Stimulated activated CD4-positive, alpha-beta T cell treated with anti-CD3 and anti-CD28 coated beads, Interleukin-2, amount 100 ng/mL, for 24 hours (primary cell): ENCODE results near the gene OR14A16.

ENCODE experiments used
- DNase-seq, 2 donors: peaks; one replicate each; pipeline ENCODE4 v3.0.0-alpha.2; 2020

The OR14A16 gene, protein sequence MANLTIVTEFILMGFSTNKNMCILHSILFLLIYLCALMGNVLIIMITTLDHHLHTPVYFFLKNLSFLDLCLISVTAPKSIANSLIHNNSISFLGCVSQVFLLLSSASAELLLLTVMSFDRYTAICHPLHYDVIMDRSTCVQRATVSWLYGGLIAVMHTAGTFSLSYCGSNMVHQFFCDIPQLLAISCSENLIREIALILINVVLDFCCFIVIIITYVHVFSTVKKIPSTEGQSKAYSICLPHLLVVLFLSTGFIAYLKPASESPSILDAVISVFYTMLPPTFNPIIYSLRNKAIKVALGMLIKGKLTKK

DNA sequence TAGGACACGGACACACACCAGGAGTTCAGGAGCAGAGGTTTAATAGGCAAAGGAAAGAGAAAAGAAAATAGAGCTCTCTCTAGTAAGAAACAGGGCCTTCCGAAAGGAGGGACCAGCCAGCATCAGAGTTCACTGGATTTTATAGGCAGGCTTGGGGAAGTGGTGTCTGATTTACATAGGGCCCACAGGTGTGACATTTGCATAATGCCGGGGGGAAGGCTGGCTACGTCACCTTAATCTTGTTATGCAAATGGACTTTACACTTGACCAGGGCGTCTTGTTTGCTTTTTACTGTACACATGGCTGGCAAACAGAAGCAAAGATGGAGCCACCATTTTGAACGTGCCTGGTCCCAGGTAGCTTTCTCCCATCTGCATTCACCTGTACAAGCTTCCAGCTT is at the start of gene OR14A16:
Gene OR14A16 (minus strand): TSS at position 97 of the 400 bp plus-strand sequence. CDS start 8,390 bp downstream, outside the sequence.
- no peak for DNase-seq

DNA sequence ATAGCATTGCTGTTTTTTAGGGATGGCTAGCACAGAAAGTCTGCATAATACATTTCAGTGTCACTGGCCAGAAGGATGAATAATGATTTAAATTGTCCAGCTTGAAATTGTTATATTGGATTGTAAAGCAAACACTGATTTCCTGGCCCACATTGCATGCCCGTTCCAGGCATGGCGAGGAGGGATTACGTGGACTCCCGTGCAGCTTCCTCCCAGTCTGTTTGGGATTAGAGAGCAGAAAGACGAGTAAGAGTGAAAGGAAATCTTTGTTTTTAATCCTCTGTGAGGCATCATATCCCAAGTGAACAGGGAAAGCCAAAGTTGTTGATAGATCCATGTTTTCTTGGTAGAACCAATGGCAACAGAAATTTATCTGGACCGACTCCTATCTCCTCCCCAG is 41.5 kb upstream of the OR14A16 start:
- no peak for DNase-seq

DNA sequence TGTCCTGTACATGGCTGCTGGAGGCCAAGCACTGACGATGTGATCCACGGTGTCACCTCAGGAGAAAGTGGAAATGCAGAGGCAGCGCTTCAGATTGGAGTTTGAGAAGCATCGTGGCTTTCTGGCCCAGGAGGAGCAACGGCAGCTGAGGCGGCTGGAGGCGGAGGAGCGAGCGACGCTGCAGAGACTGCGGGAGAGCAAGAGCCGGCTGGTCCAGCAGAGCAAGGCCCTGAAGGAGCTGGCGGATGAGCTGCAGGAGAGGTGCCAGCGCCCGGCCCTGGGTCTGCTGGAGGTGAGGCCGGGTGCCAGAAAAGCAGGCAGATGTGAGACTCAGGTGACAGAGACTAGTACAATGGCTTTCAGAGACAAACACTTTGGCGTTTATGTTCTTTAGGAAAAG is 40.7 kb upstream of the OR14A16 start:
- DNase-seq = no peak

GRCh38 chr1:247862756-247863155 is 38.8 kb upstream of the OR14A16 start:
- DNase-seq = no peak

- DNase-seq = no peak
These were observed 34.2 kb upstream of the OR14A16 start for GRCh38 chr1:247857985-247858619.

GRCh38 chr1:247857069-247857984 is 33.4 kb upstream of the OR14A16 start, which contains the start of gene TRIM58:
TSS of gene TRIM58 (plus strand) at chr1:247857187. CDS start at chr1:247857247, 60 bp downstream.
- DNase-seq = peak in 1 of 2 donors; percentile 58

- no peak for DNase-seq
These were observed 32.0 kb upstream of the OR14A16 start for GRCh38 chr1:247855911-247856310.

- DNase-seq = no peak
These were observed 31.1 kb upstream of the OR14A16 start for GRCh38 chr1:247854899-247855545.

- no peak for DNase-seq
These were observed 25.7 kb upstream of the OR14A16 start for GRCh38 chr1:247849616-247850015.

- DNase-seq = no peak
These were observed 24.4 kb upstream of the OR14A16 start for GRCh38 chr1:247848346-247848745.

- DNase-seq = no peak
These were observed 21.7 kb upstream of the OR14A16 start for GRCh38 chr1:247845693-247846017.

DNA sequence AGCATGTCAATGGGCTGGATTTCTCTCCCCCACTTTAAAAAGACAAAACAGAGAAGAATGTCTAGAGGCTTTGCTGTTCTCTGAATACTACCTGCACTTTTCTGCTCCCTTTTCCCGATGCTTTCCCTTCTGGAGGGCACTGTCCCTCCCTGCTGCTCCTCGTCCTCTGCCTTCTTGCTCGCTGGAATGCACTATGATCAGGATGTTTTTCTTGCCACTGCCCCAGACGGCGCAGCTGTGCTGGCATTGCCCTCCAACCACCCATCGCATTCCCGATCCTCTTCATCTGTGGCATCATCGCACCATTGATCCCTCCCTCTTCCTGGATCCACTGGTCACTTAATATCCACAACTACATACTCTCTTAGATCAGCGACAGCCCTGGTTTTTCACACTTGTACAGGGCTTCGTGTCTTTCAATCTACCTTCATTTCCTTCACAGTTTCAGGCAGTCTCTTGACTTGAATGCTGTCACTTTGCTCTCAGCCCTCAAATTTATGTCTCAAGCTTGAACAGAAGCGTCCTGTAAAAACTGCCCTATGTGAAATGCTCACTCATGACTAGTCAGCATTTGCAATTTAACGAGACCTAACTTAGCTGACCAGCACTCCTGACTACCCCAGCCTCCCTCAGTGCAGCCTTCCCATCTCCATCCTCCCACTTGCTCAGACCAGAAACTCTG is 21.2 kb upstream of the OR14A16 start:
- no peak for DNase-seq

- no peak for DNase-seq
These were observed 19.5 kb upstream of the OR14A16 start for GRCh38 chr1:247843411-247843810.

- DNase-seq = no peak
These were observed 17.9 kb upstream of the OR14A16 start, which contains the start of gene OR11L1 for GRCh38 chr1:247841796-247842195. TSS of gene OR11L1 (minus strand) at chr1:247841896. CDS start at chr1:247841896, 0 bp downstream.

DNA sequence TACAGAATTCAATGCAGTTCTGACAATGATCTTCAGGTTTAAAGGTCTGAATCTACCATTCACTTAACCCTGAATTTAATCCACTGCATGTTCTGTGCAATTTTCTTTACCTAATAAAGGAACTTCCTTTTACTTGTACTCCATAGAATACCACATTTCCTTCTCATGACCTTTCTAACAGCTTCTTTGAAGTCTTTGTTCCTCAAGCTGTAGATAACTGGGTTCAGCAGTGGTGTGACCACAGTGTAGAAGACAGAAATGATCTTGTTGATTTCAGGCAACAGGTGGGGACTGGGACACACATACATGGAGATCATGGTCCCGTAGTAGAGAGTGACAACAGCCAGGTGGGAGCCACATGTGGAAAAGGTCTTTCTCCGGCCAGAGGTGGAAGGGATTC is 16.9 kb upstream of the OR14A16 start:
- DNase-seq = no peak

DNA sequence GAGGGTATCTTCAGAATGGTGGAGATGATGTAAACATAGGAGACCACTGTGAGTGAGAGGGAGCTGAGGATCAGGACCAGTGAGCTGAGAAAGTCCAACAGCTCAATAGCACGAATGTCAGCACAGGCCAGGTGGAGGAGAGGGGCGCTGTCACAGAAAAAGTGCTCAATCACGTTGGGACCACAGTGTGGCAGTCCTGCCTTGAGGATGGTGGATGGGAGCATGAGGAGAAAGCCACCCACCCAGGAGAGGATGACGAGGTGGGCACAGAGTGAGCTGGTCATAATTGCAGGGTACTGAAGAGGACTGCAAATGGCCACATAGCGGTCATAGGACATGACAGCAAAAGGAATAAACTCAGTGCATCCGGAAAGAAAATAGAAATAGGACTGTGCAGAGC is 9.7 kb upstream of the OR14A16 start:
- DNase-seq = no peak

- DNase-seq = no peak
These were observed 5.7 kb upstream of the OR14A16 start for GRCh38 chr1:247829656-247830055.

DNA sequence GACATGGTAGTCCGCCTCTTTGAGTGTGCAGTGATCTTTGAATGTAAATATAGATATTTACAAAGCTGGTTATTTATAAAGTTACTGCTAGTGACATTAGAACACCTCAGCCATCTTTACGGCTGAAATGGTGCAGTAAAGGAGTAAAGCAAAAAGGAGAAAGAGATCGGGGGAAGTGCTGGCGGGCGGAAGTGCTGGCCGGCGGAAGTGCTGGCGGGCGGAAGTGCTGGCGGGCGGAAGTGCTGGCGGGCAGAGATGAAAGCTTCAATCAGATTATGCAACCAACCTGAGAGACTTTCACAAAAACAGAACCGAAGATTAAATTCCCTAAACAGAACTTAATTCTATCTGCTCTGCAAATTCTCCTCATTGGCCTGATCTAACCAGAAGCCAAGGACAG is 1.4 kb upstream of the OR14A16 start:
- no peak for DNase-seq

- DNase-seq = no peak
These were observed 1.9 kb downstream of the OR14A16 start for GRCh38 chr1:247822060-247822459.

DNA sequence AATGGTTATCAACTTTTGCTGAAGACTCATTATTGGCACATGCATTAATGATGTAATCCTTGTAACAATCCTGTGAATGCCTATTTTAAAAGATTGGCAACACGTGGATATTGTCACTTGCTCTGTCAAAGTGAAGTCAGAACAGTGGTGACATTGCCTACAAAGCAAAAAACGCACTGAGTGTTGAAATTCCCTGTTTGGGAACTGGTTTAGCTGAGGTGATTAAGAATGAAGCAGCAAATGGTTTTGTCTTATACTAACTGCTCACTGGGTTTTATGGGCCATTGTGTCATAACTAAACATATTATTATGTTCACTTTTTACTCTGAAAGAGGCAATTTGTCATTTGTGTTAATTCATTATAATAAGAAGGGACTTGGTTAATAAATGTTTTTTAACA is 11.3 kb downstream of the OR14A16 start:
- DNase-seq = no peak

- DNase-seq = no peak
These were observed 26.4 kb downstream of the OR14A16 start for GRCh38 chr1:247797518-247797917.

GRCh38 chr1:247769603-247770002 is 54.3 kb downstream of the OR14A16 start:
- no peak for DNase-seq
